Body of pancreas (tissue), 4 donors: ENCODE data around the gene MOGAT2.

Source experiments
- CTCF ChIP-seq, 7 experiments: fragments of 450-650 bp in 4 of 7; fragments of 200-600 bp in 3 of 7; sonication (generic) in 3 of 7; IDR thresholded peaks; one replicate each; pipeline ENCODE4 v1.5.1; 2016 to 2019; ENCODE audit warnings: antibody characterized with exemption in 7 of 7
- POLR2A ChIP-seq, 3 donors: fragments of 450-650 bp; IDR thresholded peaks; one replicate each; pipeline ENCODE4 v1.6.1; 2016; ENCODE audit warnings: antibody characterized with exemption in 3 of 3, mild to moderate bottlenecking in 2 of 3

- TF ChIP-seq CTCF (IDR thresholded peaks at IDR 0.05) (no peak), POLR2A (IDR thresholded peaks at IDR 0.05) (no peak)
These were observed 17.7 kb downstream of the MOGAT2 start for GRCh38 chr11:75735181-75735845.
